Erythroblast (primary cell): Measurements from ENCODE around the gene CMBL.
A peak's percentile ranks its signal among the peaks of the same experiment; 100 is the strongest.

Source experiments
- DNase-seq, 2 experiments: peaks; one replicate each; lab custom pipeline; 2025; lab: John Stamatoyannopoulos, UW
- GATA1 ChIP-seq: IDR thresholded peaks from 2 replicates; pipeline ENCODE4 v1.6.1; 2011; ENCODE audit warnings: low read depth, mild to moderate bottlenecking, control low read depth, low read length, moderate library complexity
- POLR2A ChIP-seq: IDR thresholded peaks from 2 replicates; pipeline ENCODE4 v1.6.1; 2011; ENCODE audit warnings: mild to moderate bottlenecking, low read length

Gene CMBL

DNA sequence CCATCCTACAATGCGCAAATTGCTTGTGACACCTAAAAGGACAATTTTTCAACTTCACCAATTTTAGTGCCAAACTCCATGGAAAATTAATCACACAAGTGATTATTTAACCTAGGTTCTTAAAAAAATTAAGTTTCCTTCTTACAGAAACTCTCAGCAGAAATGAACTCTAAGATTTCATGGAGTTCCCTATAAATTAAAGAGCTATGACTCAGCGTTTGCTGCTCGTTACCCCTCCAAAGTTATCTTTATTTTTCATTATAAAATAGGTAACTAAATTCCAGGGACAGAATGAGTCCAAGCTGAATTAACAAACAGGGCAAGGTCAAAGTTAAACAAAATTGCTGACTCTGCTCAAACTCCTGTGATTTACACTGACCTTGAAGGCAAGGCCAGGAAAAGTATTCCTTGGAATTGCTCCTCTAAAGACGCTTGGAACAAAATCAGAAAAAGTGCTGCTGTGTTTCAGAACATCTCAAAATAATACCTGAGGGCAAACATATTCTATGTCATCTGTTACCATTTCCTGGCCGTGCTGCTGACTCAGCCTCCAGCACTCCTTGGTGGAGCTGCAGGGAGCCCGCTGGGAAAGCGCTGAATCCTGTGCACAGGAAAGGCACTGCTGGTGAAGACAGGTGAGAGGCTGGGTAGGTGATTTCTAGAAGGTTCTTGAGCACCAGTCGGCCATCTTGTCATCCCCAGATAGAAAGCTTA is 2.5 kb upstream of the CMBL start:
- no peak for DNase-seq
- TF ChIP-seq POLR2A: no peak
- no peak for TF ChIP-seq GATA1

DNA sequence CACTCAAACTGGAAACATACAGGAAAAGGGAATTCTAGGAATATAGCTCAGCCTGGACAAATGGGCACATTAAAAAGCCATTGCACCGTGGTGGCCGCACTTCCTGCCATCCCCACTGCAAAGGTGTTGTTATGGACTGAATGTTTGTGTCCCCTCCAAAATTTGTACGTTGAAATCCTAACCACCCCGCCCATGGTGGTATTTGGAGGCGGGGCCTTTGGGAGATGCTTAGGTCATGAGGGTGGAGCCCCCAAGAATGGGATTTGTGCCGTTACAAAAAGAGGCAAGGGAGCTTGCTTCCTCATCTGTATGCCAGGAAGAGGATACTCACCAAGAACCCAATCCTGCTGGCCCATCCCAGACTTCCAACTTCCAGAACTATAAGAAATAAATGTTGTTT is 1.1 kb upstream of the CMBL start:
- no peak for TF ChIP-seq GATA1
- TF ChIP-seq POLR2A: no peak
- DNase-seq: no peak

DNA sequence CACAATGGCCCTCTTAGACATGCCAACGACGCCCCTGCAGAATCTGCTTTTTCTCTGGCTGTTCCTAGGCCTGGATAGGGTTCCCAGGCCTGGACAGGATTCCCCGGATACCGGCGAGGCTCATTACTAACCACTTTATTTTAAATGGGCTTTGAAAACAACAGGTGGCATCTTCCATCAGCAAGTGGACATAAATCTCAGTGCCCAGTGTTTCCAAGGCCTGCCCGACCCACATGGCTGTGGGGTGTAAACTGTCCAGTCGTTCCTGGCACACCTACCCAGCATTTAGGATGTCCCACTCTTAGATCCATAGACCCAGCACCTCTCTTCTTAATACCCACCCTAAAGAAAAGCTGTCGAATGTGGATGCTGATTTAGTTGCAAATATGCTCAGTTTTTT is 896 bp downstream of the CMBL start:
- DNase-seq: no peak
- no peak for TF ChIP-seq POLR2A
- no peak for TF ChIP-seq GATA1

DNA sequence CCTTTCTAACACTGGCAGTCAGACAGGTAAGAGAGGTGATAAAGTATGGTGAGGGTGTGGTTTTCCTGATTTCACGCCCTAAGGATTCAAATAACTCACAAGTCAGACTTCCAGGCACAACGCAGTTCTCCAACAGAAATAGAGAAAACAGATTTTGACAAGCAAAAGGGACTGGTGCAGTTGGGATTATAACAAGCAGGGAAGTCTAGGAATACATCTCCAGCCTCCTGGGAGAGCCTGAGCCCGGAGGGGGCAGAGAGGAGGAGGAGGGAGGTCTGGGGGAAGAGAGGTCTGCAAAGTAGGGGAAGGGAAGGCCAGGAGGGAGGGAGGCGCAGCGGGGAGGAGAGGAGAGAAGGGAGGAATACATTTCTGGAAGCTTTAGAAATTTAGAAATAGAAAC is 1.6 kb downstream of the CMBL start:
- DNase-seq: no peak
- TF ChIP-seq GATA1 (no peak), POLR2A (no peak)

DNA sequence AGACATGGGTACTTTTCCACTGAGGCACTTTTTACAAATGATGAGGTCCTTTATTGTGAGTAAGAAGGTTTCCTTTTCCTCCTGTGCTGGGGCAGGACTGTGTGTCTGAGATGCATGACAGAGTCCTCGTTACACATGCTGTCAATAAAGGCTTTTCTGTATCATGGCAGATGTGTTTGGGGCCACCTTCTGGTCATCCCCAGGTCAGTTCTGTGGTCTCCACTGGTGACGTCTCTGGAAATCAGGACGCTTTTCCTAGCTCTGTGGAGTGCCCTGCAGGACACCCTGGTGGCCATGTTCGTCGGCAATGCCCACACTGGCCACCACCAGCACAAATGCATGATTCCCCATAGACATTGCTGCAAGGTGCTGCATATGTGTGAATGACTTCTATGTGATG is 2.8 kb downstream of the CMBL start:
- DNase-seq: peak; percentile 21 to 45
- TF ChIP-seq GATA1 (no peak), POLR2A (no peak)

DNA sequence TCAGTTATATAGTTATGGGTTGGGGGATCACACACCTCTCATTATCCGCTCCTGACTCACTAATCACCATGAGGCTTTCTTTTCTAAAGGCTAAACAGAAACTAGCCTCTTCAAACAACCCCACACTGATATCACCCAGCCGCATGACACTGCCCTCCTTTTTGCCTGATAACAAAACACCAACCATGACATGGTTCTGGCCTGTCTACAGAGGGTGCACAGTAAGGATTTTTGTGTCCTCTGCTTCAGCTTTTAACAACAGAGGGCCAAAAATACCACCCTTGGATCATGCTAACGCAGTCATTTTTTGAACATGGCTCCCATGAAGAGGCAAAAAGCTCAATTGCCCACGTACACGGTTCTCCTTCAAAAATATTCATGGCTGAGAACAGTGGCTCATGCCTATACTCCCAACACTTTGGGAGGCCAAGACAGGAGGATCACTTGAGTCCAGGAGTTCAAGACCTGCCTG is 4.0 kb downstream of the CMBL start:
- DNase-seq: peak; percentile 88 to 91
- TF ChIP-seq GATA1 (no peak), POLR2A (peak; percentile 62)

DNA sequence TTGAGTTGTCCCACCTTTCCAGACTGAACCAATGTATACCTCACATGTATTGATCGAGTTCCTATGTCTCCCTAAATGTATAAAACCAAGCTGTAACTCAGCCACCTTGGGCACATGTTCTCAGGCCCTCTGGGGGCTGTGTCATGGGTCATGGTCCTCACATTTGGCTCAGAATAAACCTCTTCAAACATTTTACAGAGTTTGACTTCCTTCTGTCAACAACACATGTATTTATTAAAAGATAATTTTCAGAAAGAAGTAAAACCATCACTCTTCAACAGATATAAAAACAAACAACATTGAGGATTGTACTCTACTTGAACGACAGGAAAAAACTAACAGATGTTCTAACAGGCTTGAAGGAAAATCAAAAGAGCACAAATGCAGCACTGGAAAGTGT is 4.5 kb downstream of the CMBL start:
- TF ChIP-seq GATA1: no peak
- no peak for TF ChIP-seq POLR2A

DNA sequence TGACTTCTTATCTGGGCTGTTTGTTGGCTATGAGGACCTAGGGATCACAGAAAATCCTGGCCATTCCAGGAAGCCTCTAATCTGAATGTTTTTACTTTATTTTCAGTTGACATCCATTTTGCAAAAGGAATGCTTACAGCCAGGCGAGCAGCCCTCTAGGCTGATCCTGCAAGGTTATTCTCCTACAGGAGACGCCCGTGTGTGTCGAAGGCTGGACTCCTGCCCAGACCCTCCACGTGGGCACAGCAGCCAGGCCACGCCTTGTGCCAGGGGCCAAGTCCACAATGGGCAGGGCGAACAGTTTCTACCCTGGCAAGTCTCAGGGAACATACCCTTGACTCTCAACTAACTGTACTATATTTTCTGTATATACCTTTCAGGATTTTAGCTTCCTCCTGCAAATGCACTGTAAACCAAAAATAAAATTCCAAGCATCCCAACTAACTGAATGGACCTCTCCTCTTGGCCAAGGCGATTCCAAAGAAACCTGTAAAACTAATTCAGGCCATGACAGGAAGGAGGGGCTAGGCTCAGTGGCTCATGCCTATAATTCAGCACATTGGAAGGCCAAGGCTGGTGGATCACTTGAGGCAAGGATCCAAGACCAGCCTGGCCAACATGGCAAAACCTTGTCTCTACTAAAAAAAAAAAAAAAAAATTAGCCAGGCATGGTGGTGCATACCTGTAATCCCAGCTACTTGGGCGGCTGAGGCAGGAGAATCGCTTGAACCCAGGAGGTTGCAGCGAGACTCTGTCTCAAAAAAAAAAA is 5.7 kb downstream of the CMBL start:
- TF ChIP-seq GATA1 (no peak), POLR2A (peak; percentile 27)
- DNase-seq: no peak

More for the DNA sequence above, 4.5 kb downstream of the CMBL start:
- DNase-seq: no peak

DNA sequence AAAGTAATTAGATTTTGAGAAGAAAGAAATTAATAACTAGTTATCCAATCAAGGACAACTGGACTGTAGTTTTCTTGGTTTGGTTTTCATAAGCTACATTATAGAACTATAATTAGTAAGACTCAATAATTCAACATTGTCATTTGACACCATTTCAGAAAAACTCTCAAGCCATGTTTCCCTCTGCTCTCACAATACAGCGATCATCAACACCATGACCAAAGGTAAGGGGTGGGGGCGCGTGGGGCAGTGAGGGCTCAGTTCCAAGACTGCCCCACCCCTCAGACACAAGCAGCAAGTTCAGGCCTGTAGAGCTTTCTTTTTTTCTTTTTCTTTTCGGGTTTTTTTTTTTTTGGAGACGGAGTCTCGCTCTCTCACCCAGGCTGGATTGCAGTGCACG is 6.4 kb downstream of the CMBL start:
- DNase-seq: no peak
- TF ChIP-seq GATA1: no peak
- no peak for TF ChIP-seq POLR2A

DNA sequence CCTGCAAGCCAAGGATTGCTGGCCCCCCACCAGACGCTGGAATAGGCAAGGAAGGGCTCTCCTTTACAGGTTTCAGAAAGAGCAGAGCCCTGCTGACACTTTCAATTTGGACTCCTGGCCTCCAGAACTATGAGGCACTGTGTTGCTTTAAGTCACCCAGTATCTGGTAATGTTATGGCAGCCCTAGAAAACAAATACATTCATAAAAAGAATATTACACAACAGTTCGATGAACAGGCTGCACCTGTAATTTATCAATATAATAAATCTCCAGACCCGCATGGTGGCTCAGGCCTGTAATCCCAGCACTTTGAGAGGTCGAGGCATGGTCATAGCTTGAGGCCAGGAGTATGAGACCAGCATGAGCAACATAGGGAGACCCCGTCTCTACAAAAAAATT is 7.5 kb downstream of the CMBL start:
- DNase-seq: no peak
- TF ChIP-seq POLR2A (no peak), GATA1 (no peak)

DNA sequence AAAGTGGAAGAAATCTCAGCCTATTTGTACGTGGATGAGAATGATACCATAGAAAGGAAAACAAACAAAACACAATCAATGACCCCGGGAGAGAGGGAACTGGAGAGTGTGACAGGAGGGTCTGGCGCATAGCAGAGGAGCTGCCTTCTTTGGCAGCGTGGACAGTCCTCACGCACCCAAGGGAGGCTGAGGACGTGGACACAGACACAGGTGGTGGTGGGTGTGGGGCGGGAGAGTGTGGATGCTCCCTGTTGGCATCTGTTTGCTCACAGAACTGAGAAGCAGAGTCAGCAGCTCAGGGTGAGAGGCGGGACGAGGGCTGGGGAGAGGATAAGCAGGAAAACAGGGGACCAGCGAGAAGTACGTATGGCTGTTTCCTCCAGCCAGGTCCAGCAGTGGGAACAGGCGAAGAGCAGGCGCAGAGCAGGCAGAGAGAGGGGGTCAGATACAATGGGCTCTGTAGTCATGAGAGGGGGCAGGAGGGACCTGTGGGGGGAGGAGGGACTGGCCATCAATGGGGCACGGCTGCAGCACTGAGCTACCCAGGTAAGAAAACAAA is 10.0 kb downstream of the CMBL start:
- no peak for TF ChIP-seq POLR2A
- TF ChIP-seq GATA1: no peak
- no peak for DNase-seq

DNA sequence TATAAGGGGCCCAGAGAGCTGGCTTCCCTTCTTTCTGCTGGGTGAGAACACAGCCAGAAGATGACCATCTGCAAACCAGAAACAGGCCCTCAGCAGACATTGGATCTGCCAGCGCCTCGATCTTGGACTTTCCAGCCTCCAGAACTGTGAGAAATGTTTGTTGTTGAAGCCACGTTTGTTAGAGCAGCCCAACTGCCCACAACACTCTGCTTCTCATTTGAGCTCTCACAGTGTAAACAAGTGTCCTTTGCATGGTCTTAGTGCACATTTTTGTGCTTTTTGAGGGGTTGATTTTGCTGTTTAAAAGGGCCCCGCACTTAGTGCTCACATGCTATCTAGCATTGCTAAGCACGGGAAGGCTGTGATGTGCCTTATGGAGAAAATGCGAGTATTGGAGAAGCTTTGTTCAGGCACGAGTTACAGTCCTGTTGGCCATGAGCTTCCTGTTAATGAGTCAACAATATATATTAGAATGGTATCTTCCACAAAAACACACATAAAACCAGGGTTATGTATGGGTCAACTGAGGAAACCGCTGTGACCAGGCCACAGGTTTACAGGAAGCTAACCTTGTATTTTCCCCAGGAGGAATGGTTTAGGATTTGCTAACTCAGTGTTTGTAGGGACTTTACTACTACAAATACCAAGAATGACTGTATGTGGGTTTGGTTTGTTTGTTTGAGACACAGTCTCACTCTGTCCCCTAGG is 11.9 kb downstream of the CMBL start:
- no peak for DNase-seq
- TF ChIP-seq POLR2A (no peak), GATA1 (no peak)

DNA sequence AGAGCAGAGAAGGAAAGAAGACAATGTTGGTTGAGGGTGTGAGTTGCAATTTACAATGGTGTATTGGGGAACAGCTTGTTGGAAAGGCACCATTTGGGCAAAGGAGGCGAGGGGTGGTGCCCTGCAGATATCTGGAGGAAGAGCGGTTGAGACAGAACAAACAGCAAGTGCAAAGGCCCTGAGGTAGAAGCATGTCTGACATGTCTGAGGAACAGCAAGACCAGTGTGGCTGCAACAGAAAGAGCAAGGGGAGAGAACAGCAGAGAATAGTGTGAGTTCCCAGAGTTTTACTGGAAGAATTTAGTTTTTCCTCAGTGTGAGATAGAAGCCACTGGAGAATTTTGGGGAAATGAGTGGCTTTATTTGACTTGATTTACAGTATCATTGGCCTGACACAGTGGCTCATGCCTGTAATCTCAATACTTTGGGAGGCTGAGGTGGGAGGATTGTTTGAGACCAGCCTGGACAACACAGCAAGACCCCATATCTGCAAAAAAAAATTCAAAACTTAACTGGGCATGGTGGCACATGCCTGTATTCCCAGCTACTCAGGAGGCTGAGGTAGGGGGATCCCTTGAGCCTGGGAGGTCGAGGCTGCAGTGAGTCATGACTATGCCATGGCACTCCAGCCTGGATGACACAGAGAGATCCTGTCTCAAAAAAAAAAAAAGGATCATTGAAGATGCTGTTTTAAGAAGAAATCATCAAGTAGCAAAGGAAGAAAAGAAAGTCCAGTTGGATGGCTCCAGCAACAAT is 13.6 kb downstream of the CMBL start:
- TF ChIP-seq POLR2A: peak; percentile 6
- TF ChIP-seq GATA1: no peak
- DNase-seq: no peak
